Measurements from ENCODE around the gene GRAMD1B.

Gene GRAMD1B

GRCh38 chr11:123584737-123585136 is 154.7 kb downstream of the GRAMD1B start:
- no peak overlapping the region for H3K4me3 ChIP-seq (replicated peaks; ENCODE audit: insufficient read depth, low read length)
- H3K27me3 ChIP-seq (ENCODE audit: insufficient read depth, poor library complexity, severe bottlenecking) = no peaks in the 10 kb centered on the region
- no peak overlapping the region for H3K27ac ChIP-seq (replicated peaks)
- TF ChIP-seq POLR2AphosphoS5 (IDR thresholded peaks at IDR 0.05; ENCODE audit: low read depth) (no peak), REST (IDR thresholded peaks at IDR 0.05; ENCODE audit: insufficient replicate concordance, low read depth) (no peak), SPI1 (IDR thresholded peaks at IDR 0.05; ENCODE audit: borderline replicate concordance, low read depth) (no peak), GABPA (IDR thresholded peaks at IDR 0.05; ENCODE audit: low read depth) (no peak), CTCF (IDR thresholded peaks at IDR 0.05; ENCODE audit: insufficient read depth, low read length) (no peak)
- no peak for DNase-seq (ENCODE audit: low read depth in 1 of 2, low spot score in 1 of 2)

GRCh38 chr11:123585206-123585605 is 155.1 kb downstream of the GRAMD1B start:
- TF ChIP-seq GABPA (IDR thresholded peaks at IDR 0.05; ENCODE audit: low read depth) (no peak), SPI1 (IDR thresholded peaks at IDR 0.05; ENCODE audit: borderline replicate concordance, low read depth) (no peak), REST (IDR thresholded peaks at IDR 0.05; ENCODE audit: insufficient replicate concordance, low read depth) (no peak), POLR2AphosphoS5 (IDR thresholded peaks at IDR 0.05; ENCODE audit: low read depth) (no peak), CTCF (IDR thresholded peaks at IDR 0.05; ENCODE audit: insufficient read depth, low read length) (no peak)
- Histone ChIP-seq H3K27me3 (ENCODE audit: insufficient read depth, poor library complexity, severe bottlenecking) (no peaks in the 10 kb centered on the region), H3K4me3 (replicated peaks; ENCODE audit: insufficient read depth, low read length) (no peak overlapping the region), H3K27ac (replicated peaks) (no peak overlapping the region)
- no peak for DNase-seq (ENCODE audit: low read depth in 1 of 2, low spot score in 1 of 2)

- no peak for DNase-seq (ENCODE audit: low read depth in 1 of 2, low spot score in 1 of 2)
- Histone ChIP-seq H3K4me3 (replicated peaks; ENCODE audit: insufficient read depth, low read length) (no peak overlapping the region), H3K27ac (replicated peaks) (no peak overlapping the region), H3K27me3 (ENCODE audit: insufficient read depth, poor library complexity, severe bottlenecking) (no peaks in the 10 kb centered on the region)
- no peak for TF ChIP-seq GABPA (IDR thresholded peaks at IDR 0.05; ENCODE audit: low read depth)
- TF ChIP-seq SPI1 (IDR thresholded peaks at IDR 0.05; ENCODE audit: borderline replicate concordance, low read depth) = no peak
Measured at GRCh38 chr11:123585706-123586105, 155.6 kb downstream of the GRAMD1B start.

GRCh38 chr11:123586568-123586967 is 156.5 kb downstream of the GRAMD1B start:
- Histone ChIP-seq H3K4me3 (replicated peaks; ENCODE audit: insufficient read depth, low read length) (no peak overlapping the region), H3K27ac (replicated peaks) (no peak overlapping the region), H3K27me3 (ENCODE audit: insufficient read depth, poor library complexity, severe bottlenecking) (no peaks in the 10 kb centered on the region)
- no peak for DNase-seq (ENCODE audit: low read depth in 1 of 2, low spot score in 1 of 2)
- TF ChIP-seq CTCF (IDR thresholded peaks at IDR 0.05; ENCODE audit: insufficient read depth, low read length) (no peak), POLR2AphosphoS5 (IDR thresholded peaks at IDR 0.05; ENCODE audit: low read depth) (no peak), REST (IDR thresholded peaks at IDR 0.05; ENCODE audit: insufficient replicate concordance, low read depth) (no peak), SPI1 (IDR thresholded peaks at IDR 0.05; ENCODE audit: borderline replicate concordance, low read depth) (no peak), GABPA (IDR thresholded peaks at IDR 0.05; ENCODE audit: low read depth) (no peak)
